ENCODE measurements around the gene MARCHF10.
"Not testable (repeated sequence)": the region's sequence is repeated elsewhere in the genome, so short reads cannot be mapped to it uniquely, and the experiment has no call there.

The MARCHF10 gene

DNA sequence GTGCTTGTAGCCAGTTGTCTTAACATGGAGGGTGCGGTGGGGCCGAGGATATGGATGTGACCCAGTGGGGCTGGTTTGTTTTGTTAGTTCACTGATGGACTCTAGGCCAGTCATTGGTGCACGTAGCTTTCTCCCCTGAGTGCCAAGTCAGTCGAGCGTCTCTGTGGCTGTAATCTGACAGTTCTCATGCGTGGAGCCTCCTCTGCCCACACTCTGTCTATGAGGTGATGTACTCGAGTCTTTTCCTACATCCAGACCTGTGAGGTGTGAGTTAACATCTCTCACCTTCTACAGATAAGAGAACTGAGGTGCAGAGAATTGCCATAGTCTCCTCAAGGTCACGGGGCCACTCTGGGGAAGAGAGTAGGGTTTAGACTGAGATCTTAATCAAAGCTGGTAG, 90.2 kb downstream of the MARCHF10 start:
- no peak for DNase-seq (ENCODE audit: low read depth in 2 of 2)

DNA sequence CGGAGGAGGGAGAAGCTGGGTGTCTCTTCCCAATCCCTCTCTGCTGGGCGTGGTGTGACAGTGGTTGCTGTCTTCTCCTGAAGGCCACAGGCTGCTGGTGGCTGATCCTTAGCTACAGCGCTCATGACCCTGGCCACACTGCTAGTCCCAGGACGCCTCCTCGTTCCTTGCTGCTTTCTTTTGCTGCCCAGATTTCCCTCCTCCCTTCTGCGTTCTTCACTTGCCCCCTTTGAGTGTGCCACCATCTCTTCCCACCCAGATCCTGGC, 90.6 kb downstream of the MARCHF10 start:
- DNase-seq (ENCODE audit: low read depth in 2 of 2): no peak

DNA sequence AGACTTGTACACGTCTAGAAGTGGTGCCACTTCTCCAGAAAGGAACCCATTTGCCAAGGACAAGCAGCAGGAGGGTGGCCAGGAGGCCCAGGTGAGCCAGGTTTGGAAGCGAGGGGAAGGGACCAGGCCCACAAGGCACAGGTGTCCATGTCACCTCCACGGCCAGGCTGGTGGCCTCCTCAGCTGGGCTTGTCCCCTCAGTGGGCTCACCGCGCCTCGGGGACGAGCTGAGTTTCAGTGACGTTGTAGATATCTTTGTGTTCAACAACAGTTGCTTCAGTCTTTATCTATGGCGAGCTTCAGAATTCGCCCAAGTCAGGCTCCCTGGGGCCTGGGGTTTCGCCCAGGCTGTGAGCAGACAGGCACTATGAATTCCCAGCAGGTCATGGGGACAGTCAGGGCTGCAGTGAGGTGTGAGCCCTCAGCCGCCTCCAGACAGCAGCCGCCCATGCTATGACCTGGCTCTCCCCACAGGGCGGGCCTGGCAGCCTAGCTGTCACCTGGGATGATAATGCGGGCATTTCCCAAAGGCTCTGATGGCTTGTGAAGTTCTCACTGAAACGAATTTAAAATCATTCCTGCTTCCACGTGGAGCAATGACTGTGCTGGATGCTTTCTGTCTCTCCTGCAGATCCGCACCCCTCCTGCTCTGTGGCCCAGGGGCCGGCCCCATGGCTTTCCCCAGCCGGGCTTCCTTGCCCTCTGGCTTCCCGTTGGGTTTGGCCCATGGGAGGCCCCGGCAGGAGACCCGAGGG, 91.1 kb downstream of the MARCHF10 start:
- no peak for DNase-seq (ENCODE audit: low read depth in 2 of 2)

DNA sequence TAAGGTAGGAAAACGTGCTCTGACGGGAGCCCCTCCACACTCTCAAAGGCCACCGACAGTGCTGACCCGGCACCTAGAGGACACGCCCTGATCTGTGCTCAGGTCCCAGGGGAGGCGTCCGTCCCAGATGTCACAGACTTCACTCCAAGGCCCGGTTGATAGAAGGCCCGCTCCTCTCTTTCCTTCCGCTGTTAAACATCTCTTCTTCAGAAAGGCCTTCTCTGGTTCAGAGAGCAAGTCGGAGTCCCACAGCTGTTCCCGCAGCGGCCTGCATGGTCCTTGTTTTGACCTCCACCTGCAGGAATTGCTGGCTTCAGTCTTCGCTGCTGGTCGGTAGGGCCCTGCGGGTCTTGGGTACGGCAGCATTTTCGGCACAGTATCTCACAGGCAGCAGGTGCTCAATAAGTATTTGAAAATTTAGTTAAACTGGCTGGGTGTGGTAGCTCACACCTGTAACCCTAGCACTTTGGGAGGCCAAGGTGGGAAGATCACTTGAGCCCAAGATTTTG, 92.2 kb downstream of the MARCHF10 start:
- no peak for DNase-seq (ENCODE audit: low read depth in 2 of 2)

DNA sequence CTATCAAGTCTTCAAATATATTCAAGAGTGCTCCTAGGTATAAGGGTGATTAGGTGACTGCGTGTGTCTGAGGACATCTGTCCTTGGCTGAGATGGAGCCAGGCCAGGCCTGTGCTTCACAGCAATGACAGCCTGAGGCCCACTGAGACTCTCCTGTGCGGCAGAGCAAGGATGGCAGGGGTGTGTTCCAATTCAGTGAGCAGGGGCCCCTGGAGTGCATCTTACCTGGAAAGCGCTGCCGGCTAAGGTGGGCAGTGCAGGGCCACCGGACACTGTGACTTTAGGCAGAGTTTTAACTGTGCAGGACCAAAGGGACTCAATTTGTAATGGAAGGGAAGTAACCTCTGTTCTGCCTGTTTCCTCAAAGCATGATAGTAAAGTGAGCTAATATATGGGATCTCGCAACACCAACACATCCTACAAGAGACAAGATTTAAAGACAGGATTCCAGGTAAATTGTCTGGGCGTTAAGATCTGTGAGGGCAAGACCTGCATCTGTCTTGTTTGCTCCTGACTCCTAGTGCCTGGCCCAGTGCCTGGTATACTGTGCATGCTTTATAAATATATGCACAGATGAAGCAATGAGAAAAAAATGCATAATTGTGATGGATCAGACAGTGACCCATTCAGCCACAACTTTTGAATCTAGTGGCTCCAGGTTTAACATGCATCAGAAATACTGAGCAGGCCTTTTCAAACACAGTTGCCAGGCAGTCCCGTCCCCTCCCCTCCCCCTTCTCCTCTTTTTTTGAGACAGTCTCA, 93.9 kb downstream of the MARCHF10 start:
- no peak for DNase-seq (ENCODE audit: low read depth in 2 of 2)

DNA sequence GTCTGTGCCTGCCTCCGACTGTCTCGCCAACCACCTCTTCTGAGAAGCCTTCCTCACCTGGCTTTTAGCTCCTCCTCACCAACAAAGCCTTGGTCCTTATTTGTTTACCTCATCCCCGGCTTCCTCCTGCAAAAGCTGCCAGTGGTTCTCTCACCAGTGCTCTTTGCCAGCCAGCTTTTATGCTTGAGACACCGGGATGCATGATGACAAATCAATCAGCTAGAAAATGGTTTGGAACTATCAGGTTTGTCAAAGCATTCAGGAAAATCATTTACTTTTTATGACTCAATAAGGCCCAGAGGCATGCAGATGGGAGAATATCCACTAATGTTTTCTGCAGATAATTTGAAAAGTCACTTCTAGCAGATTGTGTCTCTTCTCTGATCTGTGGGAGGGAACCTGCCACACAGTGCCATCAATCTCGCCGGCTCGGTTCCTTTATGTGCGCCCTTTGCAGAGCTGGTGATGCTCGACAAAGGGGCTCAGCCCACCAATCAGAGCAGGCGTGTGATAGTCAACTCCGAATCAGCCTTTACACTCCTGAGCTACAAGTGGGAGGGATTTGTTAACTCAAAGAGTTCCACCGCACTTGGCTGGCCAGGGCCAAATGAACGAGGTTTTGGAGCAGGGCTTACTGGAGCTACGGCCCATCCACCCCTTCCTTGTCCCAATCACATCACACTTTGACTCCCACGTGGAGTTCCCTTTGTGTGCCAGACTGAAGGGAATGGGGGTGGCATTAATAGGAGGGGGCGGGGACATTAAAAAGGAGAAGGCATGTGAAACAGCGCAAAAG, 94.8 kb downstream of the MARCHF10 start:
- no peak for DNase-seq (ENCODE audit: low read depth in 2 of 2)

DNA sequence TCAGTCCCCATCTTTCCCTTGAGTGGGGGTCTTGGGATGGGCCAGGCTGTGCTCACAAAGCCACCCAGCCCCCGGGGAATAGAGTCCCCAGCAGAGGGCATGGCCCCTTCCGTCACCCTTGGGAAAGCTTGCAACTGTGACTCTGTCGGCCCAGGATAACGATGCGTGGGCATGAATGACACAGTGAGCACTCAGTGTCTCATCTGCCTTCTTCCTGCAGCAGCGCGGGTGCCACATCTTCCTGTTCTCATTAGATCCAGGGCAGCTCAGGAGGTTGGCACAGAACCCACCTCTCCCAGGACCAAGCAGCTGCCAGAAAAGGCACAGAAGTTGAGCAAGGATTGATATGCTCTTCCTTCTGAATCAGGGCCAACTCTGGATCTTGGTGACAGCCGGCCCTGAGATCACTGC, 95.9 kb downstream of the MARCHF10 start:
- DNase-seq (ENCODE audit: low read depth in 2 of 2): no peak

DNA sequence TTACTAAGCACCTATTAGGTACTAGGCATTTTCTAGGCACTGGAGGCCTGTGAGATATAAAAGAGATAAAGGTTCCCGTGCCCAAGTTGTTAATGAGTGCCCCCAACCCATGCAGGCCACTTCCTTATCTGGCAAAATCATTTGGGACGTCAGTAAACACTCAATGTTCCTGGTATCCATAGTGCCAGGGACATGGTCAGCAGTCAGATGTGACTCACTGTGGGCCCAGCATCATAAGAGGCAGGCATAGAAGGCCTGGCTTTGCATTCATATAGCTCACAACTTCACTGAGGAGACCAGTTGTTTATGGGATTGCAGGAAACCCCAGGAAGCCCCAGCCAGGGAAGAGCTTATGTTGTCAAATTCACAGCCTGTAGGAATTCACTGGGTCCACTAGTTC, 99.5 kb downstream of the MARCHF10 start:
- DNase-seq (ENCODE audit: low read depth in 2 of 2): no peak

DNA sequence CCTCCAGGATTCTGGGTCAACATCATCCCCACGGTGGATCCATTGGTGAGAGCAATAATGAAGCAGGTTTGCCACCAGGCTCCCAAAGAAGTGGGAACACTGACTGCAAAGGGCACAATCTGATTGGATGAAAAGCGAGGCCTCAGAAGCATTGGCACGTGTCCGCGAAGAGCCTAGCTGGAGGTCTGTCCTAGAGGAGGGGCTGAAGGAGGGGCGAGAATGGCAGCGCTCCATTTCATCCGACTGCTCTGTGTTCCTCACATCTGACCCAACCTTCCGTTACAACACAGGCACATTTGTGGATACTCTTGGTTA, 100.7 kb downstream of the MARCHF10 start:
- DNase-seq (ENCODE audit: low read depth in 2 of 2): no peak

DNA sequence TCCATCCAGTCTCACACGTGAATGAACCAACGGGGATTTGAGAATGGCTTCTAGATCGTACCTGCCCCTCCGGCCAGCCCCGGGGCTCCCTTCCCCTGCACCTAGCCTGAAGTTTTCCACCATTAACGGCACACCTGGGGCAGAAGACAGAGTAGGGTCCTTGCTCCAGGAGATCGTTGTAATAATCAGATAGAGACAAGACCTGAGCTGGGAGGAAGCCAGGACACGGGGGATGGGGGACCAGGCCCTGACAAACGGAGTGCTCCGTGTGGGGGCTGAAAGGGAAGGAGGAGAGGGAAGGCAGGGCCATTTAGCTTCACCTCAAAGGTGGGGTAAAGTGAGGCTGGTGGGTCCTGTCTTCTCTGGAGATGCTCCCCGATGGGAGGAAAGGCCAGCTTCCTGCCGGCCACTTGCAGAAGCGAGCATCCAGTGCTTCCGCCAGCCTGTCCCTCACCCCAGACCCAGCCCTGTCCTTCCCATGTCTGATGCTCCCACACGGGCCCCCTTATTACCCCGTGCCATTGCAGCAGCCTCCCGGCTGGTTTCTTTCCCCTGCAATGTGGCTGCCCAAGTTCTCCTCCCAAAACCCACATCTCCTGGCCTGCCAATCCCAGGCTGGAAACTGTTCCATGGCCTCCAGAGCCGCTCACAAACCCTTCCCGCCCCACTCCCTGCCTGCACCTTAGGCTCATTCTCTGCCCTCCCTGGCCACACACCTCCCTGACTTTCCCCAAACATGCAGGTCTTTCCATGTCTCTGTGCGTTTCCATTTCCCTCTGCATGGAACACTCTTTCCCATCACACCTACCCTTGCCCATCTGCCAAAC, 101.3 kb downstream of the MARCHF10 start:
- no peak for DNase-seq (ENCODE audit: low read depth in 2 of 2)

DNA sequence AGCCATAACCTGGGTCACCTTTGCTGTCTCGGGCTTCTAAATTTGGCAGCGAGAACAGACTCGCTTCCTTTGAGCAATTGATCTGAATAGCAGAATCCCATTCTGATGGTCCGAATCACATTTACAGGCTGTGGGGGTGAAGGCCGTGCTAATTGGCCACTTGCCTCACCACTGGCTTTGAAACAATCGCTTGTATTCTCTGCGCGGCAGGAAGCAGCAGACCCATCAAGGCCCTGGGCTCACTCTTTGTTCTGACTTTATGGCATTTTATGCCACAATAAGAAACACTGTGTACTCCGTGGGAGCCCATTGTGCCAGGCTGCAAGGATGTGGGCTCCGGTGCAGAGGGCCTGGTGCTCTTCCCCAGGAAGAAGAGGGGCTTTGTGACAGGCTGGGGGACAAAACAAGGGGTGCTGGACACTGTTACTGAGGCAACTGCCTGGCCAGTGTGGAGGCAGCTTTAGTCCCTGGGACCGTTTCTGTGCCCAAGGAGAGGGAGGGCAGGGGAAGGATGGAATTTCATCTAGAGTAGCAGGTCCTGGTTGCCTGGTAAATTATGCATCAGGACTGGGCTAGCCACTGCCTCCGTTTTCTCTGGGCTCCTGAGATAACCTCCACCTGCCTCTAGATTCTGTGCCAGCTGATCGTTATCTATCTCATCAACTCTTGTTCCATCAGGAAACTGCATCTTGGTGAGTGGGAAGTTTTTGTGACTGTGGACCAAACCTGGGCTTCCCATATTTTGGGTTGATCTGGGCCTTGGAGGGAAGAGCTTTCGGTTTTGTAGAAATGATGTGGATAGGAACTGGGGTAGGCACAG, 102.1 kb downstream of the MARCHF10 start:
- DNase-seq (ENCODE audit: low read depth in 2 of 2): no peak

DNA sequence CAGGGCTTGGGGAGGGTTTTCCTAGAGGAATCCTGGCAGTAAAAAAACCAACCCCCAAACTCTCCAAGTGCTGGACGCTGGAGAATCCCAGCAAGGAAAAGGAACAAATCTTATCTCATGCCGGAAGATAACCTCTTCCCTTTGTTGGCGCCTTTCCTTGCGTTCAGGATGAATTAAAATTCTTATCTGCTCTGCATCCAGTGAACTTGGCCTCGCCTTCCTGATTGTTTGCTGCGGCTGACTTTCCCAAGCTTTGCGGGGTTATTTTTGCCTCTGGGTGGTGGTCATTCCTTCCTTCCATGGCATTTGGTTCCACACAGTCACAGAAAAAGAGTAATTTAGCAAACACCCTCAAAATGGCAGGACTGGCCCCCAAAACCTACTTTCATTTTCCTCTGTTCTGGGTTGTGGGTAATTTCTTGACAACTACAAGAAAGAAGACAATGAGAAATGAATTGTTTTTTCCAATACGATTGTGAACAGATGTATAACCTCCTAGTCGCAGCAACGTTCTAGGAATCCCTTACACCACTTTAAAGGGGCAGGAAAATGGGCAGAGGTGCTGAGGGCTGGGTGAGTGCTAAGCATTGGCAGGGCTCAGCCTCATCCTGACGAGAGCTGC, 102.8 kb downstream of the MARCHF10 start:
- DNase-seq (ENCODE audit: low read depth in 2 of 2): no peak

DNA sequence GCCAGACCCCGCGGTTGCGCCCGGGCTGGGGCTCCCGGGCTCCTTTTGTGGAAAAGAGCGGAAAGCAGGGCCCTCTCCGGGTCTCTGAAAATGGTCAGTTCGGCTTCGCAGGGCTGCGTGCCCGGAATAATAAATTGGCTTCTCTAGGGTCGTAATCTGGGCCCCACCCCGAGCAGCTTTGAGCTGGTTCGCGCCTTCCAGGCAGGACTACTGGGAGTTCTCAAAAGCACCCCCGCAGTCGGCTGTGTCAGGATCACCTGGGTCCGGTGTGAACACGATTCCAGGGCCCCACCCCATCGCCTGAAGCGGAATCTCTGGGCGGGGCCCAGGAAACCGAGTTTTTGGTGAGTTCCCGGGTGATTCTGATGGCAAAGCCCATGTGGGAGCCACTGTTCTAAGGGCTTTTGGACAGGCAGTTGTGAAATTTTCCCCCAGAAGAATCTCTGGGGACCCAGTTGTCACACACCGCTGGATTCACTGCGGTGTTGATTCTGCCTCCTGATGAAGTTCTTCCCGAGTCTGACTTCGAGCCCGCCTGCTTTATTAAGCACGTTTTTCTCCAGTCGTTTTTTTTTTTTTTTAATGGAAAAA, 103.6 kb downstream of the MARCHF10 start:
- no peak for DNase-seq (ENCODE audit: low read depth in 2 of 2)

DNA sequence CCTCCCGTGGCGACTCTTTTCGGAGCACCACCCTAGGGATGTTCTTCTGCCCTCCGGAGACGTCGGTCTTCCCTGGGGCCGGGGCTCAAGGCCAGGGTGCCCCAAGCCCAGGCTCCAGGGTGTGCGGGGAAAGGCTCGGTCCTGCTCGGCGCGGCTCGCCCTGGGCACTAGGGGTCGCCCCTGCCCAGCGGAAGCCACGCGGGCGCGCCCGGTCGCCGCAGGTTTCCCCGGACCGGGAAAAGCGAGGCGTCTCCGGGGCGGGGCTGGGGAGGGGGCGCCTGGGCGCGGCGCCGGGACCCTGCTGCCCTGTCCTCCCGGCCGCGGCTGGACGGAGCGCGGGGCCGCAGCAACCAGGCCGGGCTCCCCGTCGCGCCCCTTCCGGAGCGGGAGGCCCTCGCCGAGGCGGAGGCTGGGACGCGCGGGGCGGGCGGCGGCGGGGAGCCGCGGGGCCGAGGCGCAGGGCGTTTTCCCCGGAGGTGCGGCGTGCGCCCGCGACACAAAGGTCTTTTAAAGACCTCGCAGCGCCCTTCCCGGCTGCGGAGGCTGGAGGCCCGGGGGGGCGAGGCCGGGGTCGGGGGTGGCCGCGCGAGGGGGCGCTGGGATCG, 104.2 kb downstream of the MARCHF10 start:
- DNase-seq (ENCODE audit: low read depth in 2 of 2): peak; percentile 46 to 56

DNA sequence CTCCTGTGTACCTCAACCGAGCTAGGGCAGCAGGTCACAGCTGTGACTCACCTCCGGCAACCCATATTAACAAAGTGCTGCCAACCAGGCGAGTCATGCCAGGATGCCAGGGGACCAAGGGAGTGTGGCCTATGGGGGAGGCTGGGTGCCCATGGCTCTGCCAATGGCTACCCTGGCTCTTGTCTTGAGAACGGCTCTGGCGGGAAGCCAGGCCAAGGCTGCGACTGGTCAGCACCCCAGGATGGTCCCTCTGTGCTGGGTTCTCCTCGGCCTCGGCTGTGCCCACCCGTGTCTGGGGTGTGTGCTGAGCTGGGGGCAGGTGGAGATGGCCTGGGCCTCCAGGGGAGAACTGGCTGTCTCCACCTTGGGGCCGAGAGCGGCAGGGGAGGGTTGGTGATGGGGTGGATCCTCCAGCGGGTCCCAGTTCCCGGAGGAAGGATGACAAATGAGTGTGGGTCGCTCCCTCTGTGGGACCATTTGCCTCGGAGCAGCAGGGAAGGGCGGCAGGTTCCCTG, 104.8 kb downstream of the MARCHF10 start:
- DNase-seq (ENCODE audit: low read depth in 2 of 2): no peak

DNA sequence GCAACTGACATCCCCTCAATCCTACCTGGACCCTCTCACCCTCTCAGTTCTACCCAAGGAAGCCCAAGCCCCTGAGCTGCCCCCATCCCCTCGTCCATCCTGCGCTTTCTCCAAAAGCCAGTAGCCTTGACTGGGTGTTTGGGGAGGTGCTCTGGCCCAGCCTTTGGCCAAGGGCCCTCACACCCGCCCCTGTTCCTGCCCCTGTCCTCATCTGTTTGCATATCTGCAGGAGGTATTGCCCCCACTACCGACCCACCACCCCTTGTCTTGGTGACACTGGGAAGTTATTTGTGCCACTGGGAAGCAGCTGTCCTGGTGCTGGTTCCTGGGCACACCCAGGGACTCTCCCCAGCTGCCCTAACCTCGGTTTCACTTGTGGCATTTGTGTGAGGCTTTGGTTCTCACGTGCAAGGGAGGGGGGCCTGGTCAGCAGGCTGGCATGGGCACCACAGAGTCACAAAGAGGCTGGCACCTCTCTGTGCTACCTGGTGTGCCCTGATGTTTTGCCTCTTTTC, 105.3 kb downstream of the MARCHF10 start:
- DNase-seq (ENCODE audit: low read depth in 2 of 2): no peak

DNA sequence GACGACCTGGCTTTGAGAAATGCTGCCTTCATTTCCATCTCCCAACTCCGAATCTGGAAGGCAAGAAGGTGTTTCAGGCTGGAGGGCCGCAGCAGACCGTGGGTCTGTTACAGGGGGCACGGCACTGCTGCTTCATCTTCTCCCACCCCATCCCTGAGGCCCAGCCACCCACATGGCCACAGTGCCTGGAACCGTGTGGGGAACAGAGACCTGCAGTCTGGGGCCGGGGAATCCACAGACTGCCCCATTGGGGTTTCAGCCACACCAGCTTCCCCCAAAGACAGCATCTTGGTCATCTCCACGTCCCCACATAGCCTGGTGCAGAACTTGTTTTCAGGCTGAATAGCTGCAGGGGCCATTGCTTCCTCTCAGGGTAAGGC, 106.4 kb downstream of the MARCHF10 start:
- no peak for DNase-seq (ENCODE audit: low read depth in 2 of 2)

DNA sequence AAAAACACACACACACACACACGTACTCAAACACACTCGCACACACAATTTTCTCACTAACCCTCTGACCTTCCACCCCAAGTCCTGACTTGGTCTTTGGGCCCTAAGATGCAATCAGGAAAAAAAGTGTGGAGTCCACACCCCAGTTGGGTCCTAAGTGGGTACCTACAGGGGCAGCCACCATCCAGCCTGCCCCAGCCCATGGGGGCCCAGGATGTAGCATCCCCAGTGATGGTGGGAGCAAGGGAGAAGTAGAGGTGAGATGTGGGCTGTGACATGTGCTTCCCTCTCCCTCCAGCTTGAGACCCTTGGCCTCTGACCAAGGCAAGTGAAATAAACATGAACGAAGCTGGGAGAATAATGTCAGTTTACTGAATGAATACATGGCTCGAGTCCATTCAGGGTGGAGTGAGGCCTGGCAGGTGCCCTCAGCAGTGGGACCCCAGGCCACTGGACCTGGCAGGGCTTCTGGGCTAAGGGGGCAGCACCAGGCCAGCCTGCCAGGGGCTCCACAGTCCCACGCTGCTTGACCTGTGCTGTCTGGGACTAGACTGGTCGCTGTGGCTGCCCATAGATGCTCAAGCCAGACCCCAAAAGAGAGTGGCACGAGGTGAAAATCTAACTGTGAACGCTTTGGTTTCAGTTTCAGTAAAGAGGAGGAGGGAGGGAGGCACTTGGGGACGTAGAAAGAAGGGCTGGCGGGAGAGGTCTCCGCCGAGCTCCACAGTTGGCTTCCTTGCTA, 107.0 kb downstream of the MARCHF10 start:
- no peak for DNase-seq (ENCODE audit: low read depth in 2 of 2)

DNA sequence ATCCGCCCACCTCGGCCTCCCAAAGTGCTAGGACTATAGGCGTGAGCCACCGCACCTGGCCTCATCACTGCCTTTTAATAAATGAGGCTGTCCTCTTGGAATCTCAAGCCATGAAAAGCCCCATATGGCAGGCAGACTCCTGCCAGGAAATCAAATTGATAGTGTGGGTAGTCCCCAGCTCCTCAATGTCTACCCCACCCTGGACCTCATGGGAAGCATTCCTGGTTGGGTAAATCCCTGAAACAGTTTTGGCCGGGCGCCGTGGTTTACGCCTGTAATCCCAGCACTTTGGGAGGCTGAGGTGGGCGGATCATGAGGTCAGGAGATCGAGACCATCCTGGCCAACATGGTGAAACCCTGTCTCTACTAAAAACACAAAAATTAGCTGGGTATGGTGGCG, 109.7 kb downstream of the MARCHF10 start:
- DNase-seq (ENCODE audit: low read depth in 2 of 2): not testable (repeated sequence)

All from stimulated activated CD8-positive, alpha-beta memory T cell treated with anti-CD3 and anti-CD28 coated beads, Interleukin-7, amount 100 ng/mL, for 1 hour (primary cell).